ENCODE measurements around the gene DSG4. TPM values are rescaled to one million over a fixed set of nuclear protein-coding genes. Genes with fewer than 3 reads are reported as not detected.

DSG4 gene
- total and polyA plus RNA-seq, 4 donors, result under 0.01 TPM; not detected in 3

DNA sequence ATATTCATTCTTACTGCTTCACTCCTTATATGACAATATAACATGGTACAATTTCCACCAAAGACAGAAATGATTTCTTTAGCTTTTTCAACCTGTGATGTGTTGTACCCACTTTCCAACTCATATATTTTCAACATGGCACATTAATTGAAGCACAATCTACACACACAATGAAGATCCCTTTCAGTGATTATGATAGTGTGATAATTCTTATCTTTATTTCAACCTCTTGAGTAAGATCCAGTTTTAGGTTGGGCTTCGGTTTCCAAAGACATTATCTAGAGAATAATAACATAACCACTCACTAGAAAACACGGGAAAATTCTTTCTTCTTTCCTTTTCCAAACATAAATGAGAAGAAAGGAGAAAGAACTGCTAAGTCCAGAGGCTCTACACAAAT is 67.6 kb downstream of the DSG4 start:
- H3K4me3 ChIP-seq (ENCODE audit: low read depth in 1 of 3, low read length in 3 of 3), result no peak overlapping the region

DNA sequence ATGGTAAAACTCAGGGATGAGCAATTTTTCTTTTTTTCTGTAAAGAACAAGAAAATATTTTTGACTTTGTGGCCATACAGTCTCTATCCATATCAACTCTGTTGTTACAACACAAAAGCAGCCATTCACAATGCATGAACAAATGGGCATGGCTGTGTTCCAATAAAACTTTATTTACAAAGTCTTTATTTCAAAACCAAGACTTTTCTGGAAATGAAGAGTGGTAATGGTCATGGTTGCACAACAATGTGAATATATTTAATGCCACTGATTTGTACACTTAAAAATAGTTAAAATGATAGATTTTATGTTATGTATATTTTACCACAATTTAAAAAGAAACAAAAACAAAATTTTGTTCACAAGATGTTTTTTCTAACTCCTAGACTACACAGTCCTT is 69.3 kb downstream of the DSG4 start:
- DNase-seq (ENCODE audit: low spot score), result no peak
- H3K4me1 ChIP-seq (ENCODE audit: control insufficient read depth in 4 of 4, insufficient read depth in 4 of 4, low read length in 3 of 4), result no peaks in the 10 kb centered on the region
- H3K9ac ChIP-seq (ENCODE audit: low read depth in 1 of 2, low read length in 2 of 2), result no peak overlapping the region
- H3K9me3 ChIP-seq (ENCODE audit: control insufficient read depth in 4 of 4, low read length in 3 of 4), result no peaks in the 10 kb centered on the region
- TF ChIP-seq ZBTB33 (IDR thresholded peaks at IDR 0.05), result no peak
- no peak for TF ChIP-seq TAF1 (conservative IDR thresholded peaks at IDR 0.05)
- no peak for TF ChIP-seq ATF3 (IDR thresholded peaks at IDR 0.05)
- no peak for TF ChIP-seq FOXA2 (IDR thresholded peaks at IDR 0.05)
- TF ChIP-seq, protein P1, sequence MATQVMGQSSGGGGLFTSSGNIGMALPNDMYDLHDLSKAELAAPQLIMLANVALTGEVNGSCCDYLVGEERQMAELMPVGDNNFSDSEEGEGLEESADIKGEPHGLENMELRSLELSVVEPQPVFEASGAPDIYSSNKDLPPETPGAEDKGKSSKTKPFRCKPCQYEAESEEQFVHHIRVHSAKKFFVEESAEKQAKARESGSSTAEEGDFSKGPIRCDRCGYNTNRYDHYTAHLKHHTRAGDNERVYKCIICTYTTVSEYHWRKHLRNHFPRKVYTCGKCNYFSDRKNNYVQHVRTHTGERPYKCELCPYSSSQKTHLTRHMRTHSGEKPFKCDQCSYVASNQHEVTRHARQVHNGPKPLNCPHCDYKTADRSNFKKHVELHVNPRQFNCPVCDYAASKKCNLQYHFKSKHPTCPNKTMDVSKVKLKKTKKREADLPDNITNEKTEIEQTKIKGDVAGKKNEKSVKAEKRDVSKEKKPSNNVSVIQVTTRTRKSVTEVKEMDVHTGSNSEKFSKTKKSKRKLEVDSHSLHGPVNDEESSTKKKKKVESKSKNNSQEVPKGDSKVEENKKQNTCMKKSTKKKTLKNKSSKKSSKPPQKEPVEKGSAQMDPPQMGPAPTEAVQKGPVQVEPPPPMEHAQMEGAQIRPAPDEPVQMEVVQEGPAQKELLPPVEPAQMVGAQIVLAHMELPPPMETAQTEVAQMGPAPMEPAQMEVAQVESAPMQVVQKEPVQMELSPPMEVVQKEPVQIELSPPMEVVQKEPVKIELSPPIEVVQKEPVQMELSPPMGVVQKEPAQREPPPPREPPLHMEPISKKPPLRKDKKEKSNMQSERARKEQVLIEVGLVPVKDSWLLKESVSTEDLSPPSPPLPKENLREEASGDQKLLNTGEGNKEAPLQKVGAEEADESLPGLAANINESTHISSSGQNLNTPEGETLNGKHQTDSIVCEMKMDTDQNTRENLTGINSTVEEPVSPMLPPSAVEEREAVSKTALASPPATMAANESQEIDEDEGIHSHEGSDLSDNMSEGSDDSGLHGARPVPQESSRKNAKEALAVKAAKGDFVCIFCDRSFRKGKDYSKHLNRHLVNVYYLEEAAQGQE (IDR thresholded peaks at IDR 0.05), result no peak
- H3K27ac ChIP-seq (ENCODE audit: low read depth in 1 of 2, low read length in 2 of 2), result no peak overlapping the region
- no peak overlapping the region for H3K4me3 ChIP-seq (ENCODE audit: low read depth in 1 of 3, low read length in 3 of 3)
- no peaks in the 10 kb centered on the region for H3K36me3 ChIP-seq (ENCODE audit: control insufficient read depth in 4 of 4, insufficient read depth in 3 of 4, low read depth in 1 of 4, low read length in 3 of 4)
- H3K27me3 ChIP-seq (ENCODE audit: control insufficient read depth in 4 of 4, insufficient read depth in 4 of 4, low read length in 3 of 4), result no peaks in the 10 kb centered on the region

More for the DNA sequence above, 67.6 kb downstream of the DSG4 start:
- no peak for DNase-seq (ENCODE audit: low spot score)
- Histone ChIP-seq H3K9ac (ENCODE audit: low read depth in 1 of 2, low read length in 2 of 2) (no peak overlapping the region), H3K36me3 (ENCODE audit: control insufficient read depth in 4 of 4, insufficient read depth in 3 of 4, low read depth in 1 of 4, low read length in 3 of 4) (no peaks in the 10 kb centered on the region), H3K27ac (ENCODE audit: low read depth in 1 of 2, low read length in 2 of 2) (no peak overlapping the region), H3K27me3 (ENCODE audit: control insufficient read depth in 4 of 4, insufficient read depth in 4 of 4, low read length in 3 of 4) (no peaks in the 10 kb centered on the region), H3K4me1 (ENCODE audit: control insufficient read depth in 4 of 4, insufficient read depth in 4 of 4, low read length in 3 of 4) (no peaks in the 10 kb centered on the region), H3K9me3 (ENCODE audit: control insufficient read depth in 4 of 4, low read length in 3 of 4) (no peaks in the 10 kb centered on the region)
- TF ChIP-seq SP1 (IDR thresholded peaks at IDR 0.05) (no peak), NR2F2 (IDR thresholded peaks at IDR 0.05) (no peak)
- 82% methylated on average over 2 of the region's 2 CpGs for WGBS

DNA sequence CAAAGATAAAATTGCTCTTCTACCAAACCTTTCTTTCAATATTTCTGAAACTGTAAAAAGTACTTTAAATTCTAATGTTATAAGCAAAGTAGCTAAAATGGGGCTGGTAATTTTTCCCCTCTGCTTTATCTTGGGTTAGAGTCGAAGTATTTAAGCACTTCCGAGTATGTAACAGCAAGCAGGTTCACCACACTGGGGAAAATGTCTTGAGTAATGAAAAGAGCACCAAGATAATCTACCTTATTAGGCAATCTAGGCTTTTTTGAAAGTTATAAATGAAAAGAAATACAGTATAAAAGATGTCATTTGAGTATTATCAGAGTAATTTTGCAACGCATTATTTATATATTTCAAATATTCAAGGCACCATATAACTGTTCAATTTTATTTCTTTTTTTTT is 70.3 kb downstream of the DSG4 start:
- no peaks in the 10 kb centered on the region for H3K36me3 ChIP-seq (ENCODE audit: control insufficient read depth in 4 of 4, insufficient read depth in 3 of 4, low read depth in 1 of 4, low read length in 3 of 4)
- DNase-seq (ENCODE audit: low spot score), result no peak
- no peaks in the 10 kb centered on the region for H3K27me3 ChIP-seq (ENCODE audit: control insufficient read depth in 4 of 4, insufficient read depth in 4 of 4, low read length in 3 of 4)
- H3K4me1 ChIP-seq (ENCODE audit: control insufficient read depth in 4 of 4, insufficient read depth in 4 of 4, low read length in 3 of 4), result no peaks in the 10 kb centered on the region
- no peak overlapping the region for H3K27ac ChIP-seq (ENCODE audit: low read depth in 1 of 2, low read length in 2 of 2)
- TF ChIP-seq JUND (IDR thresholded peaks at IDR 0.05), result no peak
- no peak for TF ChIP-seq ATF3 (IDR thresholded peaks at IDR 0.05)
- no peak for TF ChIP-seq YY1 (IDR thresholded peaks at IDR 0.05)
- TF ChIP-seq FOXA2 (IDR thresholded peaks at IDR 0.05), result no peak
- no peak for TF ChIP-seq SP1 (IDR thresholded peaks at IDR 0.05)
- no peak overlapping the region for H3K4me3 ChIP-seq (ENCODE audit: low read depth in 1 of 3, low read length in 3 of 3)
- no peaks in the 10 kb centered on the region for H3K9me3 ChIP-seq (ENCODE audit: control insufficient read depth in 4 of 4, low read length in 3 of 4)
- H3K9ac ChIP-seq (ENCODE audit: low read depth in 1 of 2, low read length in 2 of 2), result no peak overlapping the region
- WGBS, result 79% methylated on average over 3 of the region's 3 CpGs
